Transverse colon (tissue), 4 donors: ENCODE measurements around the gene OR7A5. TPM values are rescaled to one million over a fixed set of nuclear protein-coding genes. Genes with fewer than 3 reads are reported as not detected.

ENCODE experiments used
- small RNA-seq, 4 donors: library from RNA; depleted of rRNA; stranded (forward); fragments of <200 nt; gene quantifications; one replicate each; pipeline ENCODE3, GENCODE V24; 2016
- total RNA-seq, 4 donors: library from RNA; depleted of rRNA; stranded (reverse); fragments of >200 nt; gene quantifications; one replicate each; pipeline ENCODE4 v1.1.0, GENCODE V29; 2016

OR7A5 gene
- total RNA-seq, 4 donors from 2014 or later = not detected

Small RNAs within 50 kb of the gene (small RNA-seq; reads per million reads assigned to genes)
- gene AC005255.1 = 0 reads per million in 4 donors

Other genes with a start within 250 kb of the OR7A5 start
- gene ADGRE3, start 160.3 kb downstream of the OR7A5 start, total RNA-seq = not detected
- 10 to 100 TPM; 10.1 to 31.4 (median 16.1) TPM for gene ZNF333, start 145.1 kb downstream of the OR7A5 start, total RNA-seq
- gene ADGRE2, start 56.6 kb downstream of the OR7A5 start, total RNA-seq = 1 to 10 TPM in 3 of 4 donors, under 1 TPM in 1; 1.00 to 3.3 (median 1.8) TPM
- under 1 TPM in 1 of 4 donors, not detected in 3; under 0.01 TPM for gene OR7C1, start within 50 bp of the OR7A5 start, total RNA-seq
- gene OR7A10, start 13.7 kb upstream of the OR7A5 start, total RNA-seq = not detected
- gene OR7A17, start 50.9 kb upstream of the OR7A5 start, total RNA-seq = not detected
- not detected for gene OR7C2, start 106.3 kb upstream of the OR7A5 start, total RNA-seq
- gene SLC1A6, start 144.7 kb upstream of the OR7A5 start, total RNA-seq = not detected
- gene CASP14, start 214.3 kb upstream of the OR7A5 start, total RNA-seq = not detected
- gene OR1I1, start 247.0 kb upstream of the OR7A5 start, total RNA-seq = not detected